Mesenchymal stem cell (in vitro differentiated cells and primary cell): ENCODE results near the gene FAM110A.
A peak's percentile ranks its signal among the peaks of the same experiment; 100 is the strongest.

Source experiments
- DNase-seq: peaks from one replicate; pipeline ENCODE4 v3.0.0-alpha.2; 2013
- H2AFZ ChIP-seq: one replicate; pipeline ENCODE4 v1.6.1; 2013; ENCODE audit warnings: low read depth, mild to moderate bottlenecking, control low read depth, inconsistent platforms, low read length, moderate library complexity
- H2AK5ac ChIP-seq: 2 replicates; pipeline ENCODE4 v1.6.1; 2013; ENCODE audit warnings: low read length, moderate library complexity, mild to moderate bottlenecking, inconsistent platforms; ENCODE audit not compliant: severe bottlenecking
- H2BK120ac ChIP-seq: one replicate; pipeline ENCODE4 v1.6.1; 2013; ENCODE audit warnings: low read depth, mild to moderate bottlenecking, inconsistent platforms, low read length, moderate library complexity
- H2BK12ac ChIP-seq, 2 experiments: one replicate each; pipeline ENCODE4 v1.6.1; 2013; ENCODE audit warnings: inconsistent platforms in 2 of 2, low read length in 2 of 2, mild to moderate bottlenecking in 2 of 2, moderate library complexity in 2 of 2, control low read depth in 1 of 2
- H2BK15ac ChIP-seq: one replicate; pipeline ENCODE4 v1.6.1; 2013; ENCODE audit warnings: mild to moderate bottlenecking, low read depth, inconsistent platforms; ENCODE audit not compliant: poor library complexity, severe bottlenecking
- H2BK5ac ChIP-seq: 2 replicates; pipeline ENCODE4 v1.6.1; 2013; ENCODE audit warnings: low read depth, mild to moderate bottlenecking, low read length, control low read depth, inconsistent platforms; ENCODE audit not compliant: poor library complexity, severe bottlenecking
- H3K14ac ChIP-seq, 2 experiments: one replicate each; pipeline ENCODE4 v1.6.1; 2013; ENCODE audit warnings: inconsistent platforms in 2 of 2, low read length in 2 of 2, control low read depth in 1 of 2, mild to moderate bottlenecking in 1 of 2, moderate library complexity in 1 of 2
- H3K18ac ChIP-seq, 2 experiments: one replicate each; pipeline ENCODE4 v1.6.1; 2013; ENCODE audit warnings: inconsistent platforms in 2 of 2, low read length in 2 of 2, control low read depth in 1 of 2, low read depth in 1 of 2, mild to moderate bottlenecking in 1 of 2
- H3K23ac ChIP-seq, 2 experiments: one replicate each; pipeline ENCODE4 v1.6.1; 2013; ENCODE audit warnings: inconsistent platforms in 2 of 2, low read length in 2 of 2, mild to moderate bottlenecking in 2 of 2, moderate library complexity in 2 of 2, control low read depth in 1 of 2
- H3K27ac ChIP-seq: 2 replicates; pipeline ENCODE4 v1.5.1; 2013; ENCODE audit warnings: mild to moderate bottlenecking, moderate library complexity, low read length, control low read depth, inconsistent platforms; ENCODE audit not compliant: poor library complexity, severe bottlenecking
- H3K27me3 ChIP-seq, 2 experiments: 2 replicates each; pipeline versions ENCODE4 v1.6.1 to v1.7.0; 2013; ENCODE audit warnings: low read length in 2 of 2, mild to moderate bottlenecking in 2 of 2, moderate library complexity in 2 of 2, control low read depth in 1 of 2, inconsistent platforms in 1 of 2; ENCODE audit not compliant: control insufficient read depth in 1 of 2, insufficient read depth in 1 of 2
- H3K36me3 ChIP-seq, 2 experiments: 2 replicates each; pipeline versions ENCODE4 v1.6.1 to v1.7.0; 2013; ENCODE audit warnings: low read length in 2 of 2, control low read depth in 1 of 2, inconsistent platforms in 1 of 2, low read depth in 1 of 2, mild to moderate bottlenecking in 1 of 2; ENCODE audit not compliant: insufficient read depth in 2 of 2, control insufficient read depth in 1 of 2
- H3K4ac ChIP-seq, 2 experiments: one replicate each; pipeline ENCODE4 v1.6.1; 2013; ENCODE audit warnings: inconsistent platforms in 2 of 2, low read length in 2 of 2, mild to moderate bottlenecking in 2 of 2, moderate library complexity in 2 of 2, control low read depth in 1 of 2, low read depth in 1 of 2
- H3K4me1 ChIP-seq: 2 replicates; pipeline ENCODE4 v1.6.1; 2013; ENCODE audit warnings: low read depth, low read length, control low read depth; ENCODE audit not compliant: control insufficient read depth, insufficient read depth
- H3K4me2 ChIP-seq: 2 replicates; pipeline ENCODE4 v1.6.1; 2013; ENCODE audit warnings: low read length, mild to moderate bottlenecking, inconsistent platforms; ENCODE audit not compliant: poor library complexity, severe bottlenecking
- H3K4me3 ChIP-seq, 2 experiments: 2 replicates each; pipeline versions ENCODE4 v1.5.1 to v1.7.0; 2013; ENCODE audit warnings: low read length in 2 of 2, mild to moderate bottlenecking in 2 of 2, control low read depth in 1 of 2, low read depth in 1 of 2; ENCODE audit not compliant: insufficient read depth in 1 of 2
- H3K79me1 ChIP-seq: replicated peaks from 2 replicates; pipeline ENCODE4 v1.6.1; 2013; ENCODE audit warnings: mild to moderate bottlenecking, control low read depth, low read length, inconsistent platforms; ENCODE audit not compliant: poor library complexity, severe bottlenecking
- H3K9ac ChIP-seq: 2 replicates; pipeline ENCODE4 v1.7.0; 2013; ENCODE audit warnings: mild to moderate bottlenecking, low read length, moderate library complexity
- H3K9me3 ChIP-seq: 2 replicates; pipeline ENCODE4 v1.7.0; 2013; ENCODE audit warnings: mild to moderate bottlenecking, low read length; ENCODE audit not compliant: control insufficient read depth
- H4K8ac ChIP-seq: one replicate; pipeline ENCODE4 v1.6.1; 2013; ENCODE audit warnings: inconsistent platforms, mild to moderate bottlenecking, low read length, moderate library complexity
- H4K91ac ChIP-seq: one replicate; pipeline ENCODE4 v1.6.1; 2013; ENCODE audit warnings: mild to moderate bottlenecking, low read length, inconsistent platforms
- WGBS: methylation state at CpG from one replicate; pipeline ENCODE4 v1.1.7; 2013; ENCODE audit warnings: mixed read lengths; 5-methylcytosine and 5-hydroxymethylcytosine counted together

Gene FAM110A

DNA sequence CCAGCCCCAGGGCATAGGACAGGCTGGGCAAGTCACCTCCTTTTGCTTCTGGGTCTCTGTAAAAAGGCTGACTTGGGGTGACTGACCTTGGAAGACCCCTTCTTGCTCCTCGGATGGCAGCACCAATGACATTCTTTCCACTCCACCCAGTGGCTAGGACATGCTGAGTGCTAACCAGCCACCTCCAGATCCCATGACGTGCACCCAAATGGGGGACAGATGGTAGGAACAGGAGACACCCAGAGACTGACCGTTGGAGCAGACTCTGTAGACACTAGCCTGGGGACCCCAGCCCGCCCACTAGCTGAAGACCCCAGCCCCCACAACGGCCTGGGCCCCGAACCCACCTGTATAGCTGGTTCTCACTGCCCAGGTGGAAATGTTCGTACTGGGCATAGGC is 44.3 kb downstream of the FAM110A start:
- H2AFZ ChIP-seq: no peak overlapping the region
- no peaks in the 10 kb centered on the region for H3K79me1 ChIP-seq
- H3K4ac ChIP-seq: no peak overlapping the region
- WGBS: 57% methylated on average over 7 of the region's 7 CpGs
- peaks cover 5% of the 10 kb centered on the region for H3K4me1 ChIP-seq
- H3K14ac ChIP-seq: no peak overlapping the region
- H3K9ac ChIP-seq: no peak overlapping the region
- H2BK12ac ChIP-seq: no peak overlapping the region
- no peak overlapping the region for H2BK15ac ChIP-seq
- H2BK5ac ChIP-seq: no peak overlapping the region
- no peak overlapping the region for H3K4me3 ChIP-seq
- H2BK120ac ChIP-seq: no peak overlapping the region
- no peak overlapping the region for H4K8ac ChIP-seq
- H3K36me3 ChIP-seq: no peaks in the 10 kb centered on the region
- H2AK5ac ChIP-seq: no peak overlapping the region
- H3K23ac ChIP-seq: no peak overlapping the region
- H3K4me2 ChIP-seq: no peak overlapping the region
- H3K27ac ChIP-seq: no peak overlapping the region
- H3K9me3 ChIP-seq: no peaks in the 10 kb centered on the region
- no peak overlapping the region for H4K91ac ChIP-seq
- no peak for DNase-seq
- H3K27me3 ChIP-seq: peaks cover 25 to 35% of the 10 kb centered on the region in 2 experiments
- no peak overlapping the region for H3K18ac ChIP-seq

DNA sequence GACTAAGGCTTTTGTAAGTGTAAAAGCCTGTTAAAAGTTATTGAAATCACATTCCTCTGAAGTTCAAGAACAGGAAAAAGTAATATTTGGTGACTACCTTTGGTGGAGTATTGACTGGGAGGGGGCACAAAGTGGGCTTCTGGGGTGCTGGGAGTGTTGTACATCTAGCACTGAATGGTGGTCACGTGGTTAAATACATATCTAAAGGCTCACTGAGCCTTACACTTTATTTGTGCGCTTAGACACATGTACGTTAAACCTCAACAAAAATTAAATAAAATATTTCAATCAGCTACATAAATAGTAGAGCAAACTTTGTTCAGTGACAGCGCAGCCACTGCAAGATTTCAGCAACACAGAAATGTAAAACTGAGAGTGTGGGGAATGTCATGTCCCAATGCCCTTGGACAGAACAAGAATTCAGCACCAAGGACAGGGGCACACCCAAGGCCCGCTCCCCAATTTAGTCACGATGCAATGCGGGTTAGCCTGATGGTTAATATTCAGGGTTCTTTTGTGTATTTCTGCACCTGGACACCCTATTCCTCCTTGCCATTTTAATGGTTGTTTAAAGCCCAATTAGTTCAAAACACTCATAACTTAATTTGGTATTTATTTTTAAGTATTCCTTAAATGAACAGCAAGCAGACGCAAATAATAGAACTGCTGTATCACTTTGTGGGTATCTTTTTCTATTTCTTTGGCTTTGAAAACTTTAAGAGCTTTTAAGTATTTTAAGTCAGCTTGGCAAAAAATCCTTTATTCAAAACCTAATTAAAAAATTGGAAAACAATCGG is 45.2 kb downstream of the FAM110A start:
- no peak overlapping the region for H3K18ac ChIP-seq
- peak; percentile 28 for DNase-seq
- no peak overlapping the region for H3K14ac ChIP-seq
- no peaks in the 10 kb centered on the region for H3K36me3 ChIP-seq
- H3K4me2 ChIP-seq: no peak overlapping the region
- no peak overlapping the region for H2BK120ac ChIP-seq
- H3K79me1 ChIP-seq: no peaks in the 10 kb centered on the region
- H3K4me3 ChIP-seq: no peak overlapping the region
- no peak overlapping the region for H4K91ac ChIP-seq
- no peak overlapping the region for H2BK15ac ChIP-seq
- H2AK5ac ChIP-seq: no peak overlapping the region
- no peak overlapping the region for H2BK5ac ChIP-seq
- no peak overlapping the region for H2BK12ac ChIP-seq
- H3K27ac ChIP-seq: no peak overlapping the region
- H3K9ac ChIP-seq: no peak overlapping the region
- no peak overlapping the region for H3K23ac ChIP-seq
- H3K4me1 ChIP-seq: peaks cover 5% of the 10 kb centered on the region
- H2AFZ ChIP-seq: no peak overlapping the region
- no peak overlapping the region for H3K4ac ChIP-seq
- peaks cover 30 to 38% of the 10 kb centered on the region in 2 experiments for H3K27me3 ChIP-seq
- no peak overlapping the region for H4K8ac ChIP-seq
- 42% methylated on average over 3 of the region's 9 CpGs for WGBS
- H3K9me3 ChIP-seq: no peaks in the 10 kb centered on the region

DNA sequence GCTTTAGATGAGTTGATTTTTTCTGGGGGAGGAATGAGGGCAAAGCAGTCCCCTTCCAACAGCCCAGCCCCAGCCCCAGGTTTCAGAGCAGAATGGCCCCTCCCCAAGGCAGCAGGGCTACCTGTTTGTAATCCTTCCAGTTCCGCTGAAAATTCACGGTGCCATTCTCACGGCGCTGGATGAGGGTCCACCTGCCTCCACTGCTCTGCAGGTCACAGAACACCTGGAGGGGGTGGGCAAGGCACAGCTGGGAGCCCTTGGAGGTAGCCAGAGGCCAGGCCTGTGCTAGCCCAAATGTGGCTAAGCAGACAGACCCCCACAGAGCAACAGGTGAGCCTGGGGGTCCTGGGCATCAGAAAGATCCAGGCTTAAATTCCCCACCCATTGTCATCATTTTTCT is 46.1 kb downstream of the FAM110A start:
- Histone ChIP-seq H4K91ac (no peak overlapping the region), H3K79me1 (no peaks in the 10 kb centered on the region), H3K23ac (peak overlapping the region in 1 of 2 experiments; percentile 60), H4K8ac (no peak overlapping the region), H3K9me3 (no peaks in the 10 kb centered on the region), H2BK15ac (no peak overlapping the region), H3K9ac (no peak overlapping the region), H2BK12ac (no peak overlapping the region), H3K27me3 (peaks cover 33 to 39% of the 10 kb centered on the region in 2 experiments), H3K36me3 (no peaks in the 10 kb centered on the region), H3K27ac (no peak overlapping the region), H3K4me2 (no peak overlapping the region), H3K18ac (no peak overlapping the region), H2AFZ (no peak overlapping the region), H3K14ac (no peak overlapping the region), H2BK5ac (no peak overlapping the region), H2BK120ac (no peak overlapping the region), H3K4me1 (peaks cover 5% of the 10 kb centered on the region), H3K4ac (no peak overlapping the region), H2AK5ac (no peak overlapping the region), H3K4me3 (peak overlapping the region in 1 of 2 experiments; percentile 2)
- no peak for DNase-seq
- WGBS: 66% methylated on average over 4 of the region's 4 CpGs

DNA sequence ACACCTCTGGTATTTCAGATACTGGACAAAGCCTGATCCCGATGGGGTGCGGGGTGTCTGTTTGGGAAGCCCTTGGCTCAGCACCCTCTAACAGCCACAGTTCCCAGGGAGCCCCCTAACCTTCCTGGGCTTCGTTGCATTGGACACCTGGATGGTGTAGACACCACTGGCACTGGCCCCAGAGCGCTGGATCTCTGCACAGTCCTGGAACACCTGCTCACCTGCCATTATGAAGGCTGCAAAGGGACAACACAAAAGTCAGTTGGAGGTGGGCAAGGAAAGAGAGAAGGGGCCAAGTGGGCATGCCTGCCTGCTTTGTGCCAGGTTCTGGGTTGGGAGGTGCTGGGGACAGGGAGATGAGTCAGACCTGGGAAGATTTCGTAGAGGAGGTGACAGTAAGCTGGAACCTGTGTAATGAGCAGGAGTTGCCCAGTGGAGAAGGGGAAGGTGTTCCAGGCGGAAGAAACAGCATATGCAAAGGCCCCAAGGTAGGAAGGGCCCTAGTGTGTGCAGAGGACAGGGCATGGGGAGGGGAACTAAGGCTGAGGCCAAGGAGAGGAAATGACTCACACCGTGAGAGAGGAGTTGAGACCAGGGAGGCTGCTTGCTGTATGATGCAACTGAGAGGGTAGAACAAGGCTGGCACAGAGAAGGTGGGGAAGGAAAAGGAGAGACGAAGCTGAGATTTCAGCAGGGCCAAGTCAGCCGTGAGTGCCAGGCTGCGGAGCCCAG is 47.7 kb downstream of the FAM110A start:
- no peak overlapping the region for H4K91ac ChIP-seq
- 70% methylated on average over 10 of the region's 10 CpGs for WGBS

More for the DNA sequence above, 47.7 kb downstream of the FAM110A start:
- Histone ChIP-seq H2BK5ac (no peak overlapping the region), H2BK12ac (no peak overlapping the region), H3K9me3 (no peaks in the 10 kb centered on the region), H3K14ac (peak overlapping the region in 1 of 2 experiments; percentile 61), H2BK120ac (no peak overlapping the region), H3K79me1 (no peaks in the 10 kb centered on the region), H3K4me2 (no peak overlapping the region), H2AK5ac (no peak overlapping the region), H3K23ac (no peak overlapping the region), H3K27ac (no peak overlapping the region), H3K36me3 (peaks cover 0 to 3% of the 10 kb centered on the region in 2 experiments), H4K8ac (no peak overlapping the region), H3K4me1 (peaks cover 10% of the 10 kb centered on the region), H3K27me3 (peaks cover 37 to 42% of the 10 kb centered on the region in 2 experiments), H2BK15ac (no peak overlapping the region), H3K18ac (no peak overlapping the region), H3K4ac (no peak overlapping the region), H3K9ac (no peak overlapping the region), H3K4me3 (no peak overlapping the region), H2AFZ (no peak overlapping the region)
- DNase-seq: peak; percentile 24
